GM21515 (cell line): ENCODE data around the gene TFR2.

Experiments used
- ATAC-seq: cut with Tn5 transposase; IDR thresholded peaks from one replicate; pipeline ENCODE4 v1.9.1; 2021; ENCODE audit not compliant: unreplicated experiment

Gene TFR2

DNA sequence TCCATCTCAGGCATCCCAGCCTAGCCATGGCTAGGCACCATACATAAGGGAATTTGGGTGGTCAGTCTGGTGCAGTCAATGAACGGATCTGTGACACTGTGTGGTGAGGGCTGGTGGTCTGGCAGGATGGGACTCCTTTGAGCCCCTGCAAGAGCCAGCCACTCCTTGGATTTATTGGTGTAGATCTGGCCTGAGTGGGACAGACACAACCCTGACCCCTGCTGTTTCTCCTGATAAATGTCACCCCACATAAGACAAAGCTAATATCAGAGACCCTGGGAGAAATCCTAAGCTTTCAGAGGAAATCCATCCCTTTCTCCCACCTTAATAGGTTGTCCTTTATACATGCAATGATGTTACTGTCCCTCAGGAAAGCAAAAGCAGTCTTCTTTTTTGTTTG lies 52.9 kb downstream of the TFR2 start:
- no peak for ATAC-seq

- peak; percentile 80 for ATAC-seq
Measured at GRCh38 chr7:100586266-100587025, 54.9 kb downstream of the TFR2 start, which contains the start of gene FBXO24. FBXO24 (plus strand) TSS chr7:100586328; CDS start chr7:100586626, 298 bp downstream.

- ATAC-seq = peak; percentile 21
Measured at GRCh38 chr7:100585511-100586265, 55.7 kb downstream of the TFR2 start, which contains the start of gene LRCH4. LRCH4 (minus strand) TSS chr7:100586129; CDS start chr7:100586100, 29 bp downstream.

- ATAC-seq = no peak
Measured at GRCh38 chr7:100584683-100585510, 56.5 kb downstream of the TFR2 start.

DNA sequence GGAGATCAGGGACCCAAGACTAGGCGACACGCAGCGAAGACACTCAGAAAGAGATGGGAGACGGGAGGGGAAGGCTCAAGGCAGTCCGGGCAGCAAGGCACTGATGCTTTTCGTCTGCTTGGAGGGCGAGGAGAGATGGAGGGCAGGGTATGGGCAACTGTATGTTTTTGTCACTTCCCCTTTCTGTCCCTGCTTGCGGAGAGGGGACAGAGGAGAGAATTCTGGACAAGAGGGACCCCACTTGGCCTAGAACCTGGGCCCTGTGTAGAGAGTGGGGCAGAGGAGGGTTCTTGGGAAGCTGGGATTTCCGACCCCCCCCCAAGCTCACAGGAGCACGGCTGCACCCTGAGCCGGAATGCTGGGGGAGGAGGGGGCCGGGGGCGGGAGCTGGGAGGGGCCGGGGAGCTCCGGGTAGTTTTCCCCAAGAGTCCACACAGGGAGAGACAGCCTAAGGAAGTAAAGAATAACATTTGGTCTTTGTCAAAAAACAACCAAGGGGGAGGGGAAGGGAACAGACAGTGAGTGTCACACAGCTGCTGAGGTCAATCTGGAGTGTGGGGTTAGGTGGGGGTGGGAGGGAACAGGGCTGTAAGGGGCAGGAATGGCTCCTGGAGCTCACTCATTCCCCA lies 57.2 kb downstream of the TFR2 start:
- no peak for ATAC-seq

DNA sequence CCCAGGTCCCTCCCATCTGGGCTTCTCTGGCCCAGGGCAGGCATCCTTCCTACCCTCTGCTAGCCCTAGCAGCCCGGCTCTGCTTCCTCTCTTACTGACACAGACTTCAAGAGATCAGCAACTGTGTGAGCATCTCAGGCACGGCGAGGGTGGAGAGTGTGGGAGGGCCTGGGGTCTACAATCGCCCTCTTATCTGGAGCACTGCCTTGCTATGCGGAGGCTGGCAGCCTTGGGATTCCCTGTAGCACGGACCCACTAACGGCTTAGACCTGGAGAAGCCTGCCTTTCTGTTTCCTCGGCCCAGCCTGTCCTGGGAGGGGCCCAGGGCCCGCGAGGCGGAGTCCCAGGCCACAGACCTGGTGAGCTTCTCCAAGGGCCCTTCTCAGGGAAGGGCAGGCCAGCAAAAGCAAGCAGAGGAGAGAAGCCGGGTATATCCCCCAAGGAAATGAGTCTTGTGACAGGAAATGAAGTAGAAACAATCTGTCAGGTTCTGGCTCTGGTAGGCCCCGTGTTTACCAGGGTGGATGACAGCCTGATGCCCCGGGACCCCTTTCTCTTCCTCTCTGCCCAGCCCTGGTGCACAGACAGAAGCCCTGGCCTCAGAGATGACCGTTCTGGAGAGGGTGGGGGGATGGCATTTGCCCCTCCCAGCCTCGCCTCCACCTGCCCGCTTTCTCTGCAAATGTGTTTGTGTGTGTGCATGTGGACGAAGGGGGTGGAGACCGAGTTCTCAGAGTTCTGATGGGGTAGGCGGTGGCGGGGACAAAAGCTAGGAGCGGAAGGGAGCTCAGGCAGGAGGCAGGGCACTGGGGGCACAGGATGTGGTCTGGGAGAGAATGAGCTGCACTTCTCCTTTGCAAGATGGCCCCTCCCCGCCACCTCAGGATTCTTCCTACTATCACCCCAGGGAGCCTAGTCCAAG lies 58.0 kb downstream of the TFR2 start:
- ATAC-seq = no peak

- ATAC-seq = no peak
Measured at GRCh38 chr7:100582650-100583049, 58.7 kb downstream of the TFR2 start.

DNA sequence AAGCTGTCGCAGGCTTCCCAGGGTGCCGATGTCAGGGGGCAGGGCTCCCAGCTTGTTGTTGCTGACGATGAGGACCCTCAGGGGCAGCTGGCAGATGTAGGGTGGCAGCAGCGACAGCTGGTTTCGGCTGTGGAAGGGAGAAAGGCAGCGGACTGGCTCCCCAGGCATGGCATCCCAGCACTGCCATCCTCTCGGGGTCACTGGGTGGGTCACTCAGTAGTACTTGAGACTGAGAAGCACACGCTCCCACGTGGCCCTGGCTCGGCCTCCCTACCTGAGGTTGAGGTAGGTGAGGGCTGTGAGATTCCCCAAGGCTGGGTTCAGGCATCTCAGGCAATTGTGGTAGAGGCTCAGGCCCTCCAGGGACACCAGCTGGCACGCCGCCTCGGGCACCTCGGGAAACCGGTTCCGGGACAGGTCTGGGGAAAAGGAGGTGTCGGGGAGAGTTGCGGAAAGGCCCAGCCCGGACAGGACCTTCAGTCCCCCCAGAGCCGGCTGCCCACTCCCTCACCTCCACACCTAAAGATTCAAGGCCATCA lies 59.2 kb downstream of the TFR2 start:
- ATAC-seq = no peak

DNA sequence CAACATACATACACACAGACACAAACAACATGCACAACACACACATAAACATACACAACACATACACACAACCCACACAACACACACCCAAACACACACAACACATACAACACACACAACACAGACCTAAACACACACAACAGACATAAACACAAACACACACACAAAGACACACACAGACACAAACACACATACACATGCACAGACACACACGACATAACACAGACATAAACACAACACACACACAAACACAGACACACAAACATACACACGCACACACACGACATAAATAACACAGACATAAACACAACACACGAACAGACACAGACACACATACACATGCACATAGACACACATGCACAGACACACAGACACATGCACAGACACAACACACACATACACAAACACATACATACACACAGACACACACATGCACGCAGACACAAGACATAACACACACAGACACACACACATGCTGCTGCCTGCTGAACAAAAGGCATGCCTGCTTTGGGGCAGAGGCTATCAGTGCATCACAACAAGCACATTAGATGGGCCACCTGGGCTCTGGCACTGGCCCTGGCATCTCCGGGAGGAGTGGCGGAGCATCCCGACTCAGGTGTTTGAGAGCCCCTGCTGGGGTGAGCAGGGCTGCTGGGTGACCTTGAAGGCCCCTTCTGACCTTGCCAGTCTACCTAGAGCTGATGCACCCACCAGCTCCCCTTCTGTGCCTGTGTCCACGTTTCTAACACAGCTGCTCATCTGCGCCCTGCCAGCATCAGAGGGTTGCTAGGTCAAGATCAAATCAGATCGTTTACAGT lies 60.7 kb downstream of the TFR2 start:
- no peak for ATAC-seq

DNA sequence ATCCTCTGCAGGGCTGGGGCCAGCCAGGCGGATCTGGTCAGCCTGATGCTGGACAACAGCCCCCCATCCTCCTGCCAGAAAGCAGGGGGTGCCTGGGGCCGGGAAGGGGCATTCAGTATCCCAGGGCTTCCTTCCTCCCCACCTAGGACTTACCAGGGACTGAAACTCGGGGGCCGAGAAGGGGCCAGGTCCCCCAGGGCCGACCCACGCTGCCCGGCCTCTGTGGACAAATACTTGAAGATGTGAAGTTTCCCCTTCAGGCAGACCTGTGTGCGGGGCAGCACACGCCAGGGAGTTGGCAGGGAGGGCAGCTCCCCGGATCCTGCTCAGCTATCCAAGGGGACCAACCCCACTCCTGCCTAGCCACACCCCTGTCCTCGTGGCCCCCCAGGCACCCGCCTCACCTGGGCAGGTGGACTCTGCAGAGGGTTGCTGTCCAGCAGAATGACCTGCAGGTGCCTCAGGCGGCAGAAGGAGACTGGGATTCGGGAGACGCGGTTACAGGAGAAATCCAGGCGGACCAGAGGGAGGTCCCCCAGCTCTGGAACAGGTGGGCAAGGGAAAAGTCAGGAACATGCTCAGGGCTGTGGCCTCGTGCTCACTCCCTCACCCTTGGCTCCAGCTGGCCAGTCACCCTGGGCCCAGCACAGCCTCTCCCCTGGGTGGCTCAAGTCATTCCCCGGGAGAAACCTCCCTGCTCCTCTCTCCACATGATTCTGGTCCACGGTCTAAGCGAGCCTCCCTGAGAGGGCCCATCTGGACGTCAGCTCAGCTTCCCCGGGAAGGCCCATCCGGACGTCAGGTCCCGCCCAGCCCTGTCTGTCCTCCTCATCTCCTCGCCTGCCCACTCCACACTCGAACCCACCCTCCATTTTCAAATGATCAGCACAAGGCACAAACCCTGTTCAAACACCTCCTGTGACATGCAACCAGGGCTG lies 62.8 kb downstream of the TFR2 start:
- ATAC-seq = no peak

DNA sequence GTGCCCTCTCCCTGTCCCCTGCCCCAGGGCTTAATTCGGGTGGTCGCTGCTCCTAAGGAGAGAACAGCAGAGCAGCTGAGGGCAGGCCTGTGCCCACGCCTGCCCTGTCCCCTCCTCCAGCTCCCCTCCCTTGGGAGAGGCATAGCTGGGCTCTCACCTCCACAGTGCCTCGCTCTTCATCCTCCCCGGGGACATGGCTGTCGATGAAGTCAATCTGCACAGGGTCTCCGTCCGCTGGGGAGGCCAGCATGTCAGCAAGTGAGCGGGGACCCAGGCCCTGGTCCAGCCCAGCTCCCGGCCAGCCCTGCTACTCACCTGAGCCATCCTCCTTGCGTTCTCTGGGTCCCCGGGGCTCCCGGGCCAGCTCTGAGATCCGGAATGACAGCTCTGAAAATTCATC lies 63.8 kb downstream of the TFR2 start:
- no peak for ATAC-seq

DNA sequence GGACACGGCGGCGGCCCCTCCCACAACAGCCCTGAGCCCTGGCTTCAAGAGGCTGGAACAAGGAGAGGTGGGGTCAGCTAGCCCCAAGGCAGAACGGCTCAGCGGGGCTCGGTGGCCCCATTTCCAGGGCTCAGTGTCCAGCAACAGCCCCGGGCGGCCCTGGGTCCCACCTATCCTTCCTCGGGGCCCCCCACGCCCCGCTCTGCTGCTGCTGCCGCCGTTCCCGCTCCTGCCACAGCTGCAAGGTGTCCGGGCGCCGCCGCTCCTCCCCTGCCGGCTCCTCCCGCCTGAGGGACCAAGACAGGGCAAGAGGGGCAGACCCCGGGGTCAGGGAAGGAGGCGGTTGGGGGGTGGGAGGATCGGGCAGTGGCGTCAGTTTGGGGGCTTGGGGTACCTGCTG lies 64.2 kb downstream of the TFR2 start:
- no peak for ATAC-seq

- ATAC-seq = no peak
Measured at GRCh38 chr7:100576384-100576993, 64.9 kb downstream of the TFR2 start.

GRCh38 chr7:100575746-100576383 lies 65.5 kb downstream of the TFR2 start:
- no peak for ATAC-seq

DNA sequence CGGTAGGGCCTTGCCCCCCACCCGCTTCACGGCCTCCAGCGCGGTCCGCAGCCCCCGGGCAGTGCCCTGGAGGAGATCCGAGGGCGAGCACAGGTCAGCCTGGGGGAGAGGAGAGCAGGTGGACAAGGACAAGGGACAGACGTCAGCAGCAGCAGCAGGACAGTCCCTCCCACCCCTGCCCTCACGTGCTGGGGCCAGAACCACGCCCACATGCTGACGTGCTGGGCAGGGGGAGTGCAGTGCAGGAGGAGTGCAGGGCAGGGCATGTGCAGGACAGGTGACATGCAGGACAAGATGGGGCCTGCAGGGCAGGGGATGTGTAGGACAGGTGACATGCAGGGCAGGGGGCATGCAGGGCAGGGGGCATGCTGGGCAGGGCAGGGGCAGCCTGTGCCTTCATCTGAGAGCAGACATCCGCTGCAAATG lies 66.1 kb downstream of the TFR2 start:
- ATAC-seq = no peak

- ATAC-seq = no peak
Measured at GRCh38 chr7:100574362-100575205, 66.8 kb downstream of the TFR2 start.
